IgD-negative memory B cell (primary cell): ENCODE results near the gene RANGAP1. TPM values are rescaled to one million over a fixed set of nuclear protein-coding genes. Genes with fewer than 3 reads are reported as not detected.
A peak's percentile ranks its signal among the peaks of the same experiment; 100 is the strongest.
"Not testable (repeated sequence)": the region's sequence is repeated elsewhere in the genome, so short reads cannot be mapped to it uniquely, and the experiment has no call there.

Experiments used
- H3K27ac Mint-ChIP-seq, 3 donors: one replicate each; pipeline ENCODE4 v1.8.0; 2020 to 2022; ENCODE audit warnings: mild to moderate bottlenecking in 3 of 3, mixed read lengths in 3 of 3, moderate library complexity in 1 of 3
- H3K27me3 Mint-ChIP-seq: one replicate; pipeline ENCODE4 v1.8.0; 2021; ENCODE audit warnings: mixed read lengths
- H3K36me3 Mint-ChIP-seq: one replicate; pipeline ENCODE4 v1.8.0; 2020; ENCODE audit warnings: mild to moderate bottlenecking, mixed read lengths
- H3K4me1 Mint-ChIP-seq, 3 donors: one replicate each; pipeline ENCODE4 v1.8.0; 2020 to 2022; ENCODE audit warnings: mixed read lengths in 3 of 3, mild to moderate bottlenecking in 1 of 3
- H3K4me3 Mint-ChIP-seq, 4 donors: one replicate each; pipeline ENCODE4 v1.8.0; 2020 to 2022; ENCODE audit warnings: mild to moderate bottlenecking in 4 of 4, mixed read lengths in 4 of 4, moderate library complexity in 3 of 4
- H3K9me3 Mint-ChIP-seq, 3 donors: one replicate each; pipeline ENCODE4 v1.8.0; 2020 to 2021; ENCODE audit warnings: mixed read lengths in 3 of 3, mild to moderate bottlenecking in 1 of 3
- polyA plus RNA-seq: library from polyadenylated mRNA; unstranded; fragments of 300-500 nt; fragmentation: Illumina TruSeq; gene quantifications from one replicate; pipeline ENCODE4 v1.2.3, GENCODE V29; 2021

Gene RANGAP1
- polyA plus RNA-seq, 1 donor from 2014 or later, result 21.6 TPM

- Mint-ChIP-seq H3K9me3 (no peaks in the 10 kb centered on the region), H3K27ac (peak overlapping the region in 1 of 3 donors; percentile 96)
Observed at GRCh38 chr22:41284465-41284864, 1.5 kb downstream of the RANGAP1 start.

GRCh38 chr22:41280854-41281253 lies 5.1 kb downstream of the RANGAP1 start:
- no peak overlapping the region for H3K27ac Mint-ChIP-seq
- peaks cover 7 to 10% (median 9%) of the 10 kb centered on the region in 3 donors for H3K4me1 Mint-ChIP-seq
- no peaks in the 10 kb centered on the region for H3K27me3 Mint-ChIP-seq
- H3K9me3 Mint-ChIP-seq, result no peaks in the 10 kb centered on the region
- peaks cover 5% of the 10 kb centered on the region for H3K36me3 Mint-ChIP-seq
- peak overlapping the region in 1 of 4 donors; percentile 32 for H3K4me3 Mint-ChIP-seq

More at GRCh38 chr22:41284465-41284864, 1.5 kb downstream of the RANGAP1 start:
- Mint-ChIP-seq H3K4me1 (peaks cover 12 to 16% (median 15%) of the 10 kb centered on the region in 3 donors), H3K36me3 (peaks cover 2% of the 10 kb centered on the region), H3K27me3 (no peaks in the 10 kb centered on the region), H3K4me3 (peak overlapping the region in 3 of 4 donors; percentile 27 to 95 (median 33))

- Mint-ChIP-seq H3K4me3 (peak overlapping the region in 1 of 4 donors; percentile 32), H3K4me1 (peaks cover 4 to 8% (median 6%) of the 10 kb centered on the region in 3 donors), H3K27ac (no peak overlapping the region), H3K27me3 (no peaks in the 10 kb centered on the region), H3K9me3 (no peaks in the 10 kb centered on the region), H3K36me3 (peaks cover 5% of the 10 kb centered on the region)
Observed at GRCh38 chr22:41280065-41280464, 5.9 kb downstream of the RANGAP1 start.

- no peaks in the 10 kb centered on the region for H3K9me3 Mint-ChIP-seq
- peaks cover 0 to 2% (median 0%) of the 10 kb centered on the region in 3 donors for H3K4me1 Mint-ChIP-seq
- no peak overlapping the region for H3K4me3 Mint-ChIP-seq
- no peaks in the 10 kb centered on the region for H3K27me3 Mint-ChIP-seq
- H3K27ac Mint-ChIP-seq, result no peak overlapping the region
- peaks cover 3% of the 10 kb centered on the region for H3K36me3 Mint-ChIP-seq
Observed at GRCh38 chr22:41274856-41275255, 11.1 kb downstream of the RANGAP1 start.

GRCh38 chr22:41273128-41273527 lies 12.9 kb downstream of the RANGAP1 start:
- H3K4me1 Mint-ChIP-seq, result peaks cover 0 to 2% (median 0%) of the 10 kb centered on the region in 3 donors
- no peak overlapping the region for H3K27ac Mint-ChIP-seq
- H3K4me3 Mint-ChIP-seq, result no peak overlapping the region
- peaks cover 4% of the 10 kb centered on the region for H3K36me3 Mint-ChIP-seq
- no peaks in the 10 kb centered on the region for H3K27me3 Mint-ChIP-seq
- H3K9me3 Mint-ChIP-seq, result no peaks in the 10 kb centered on the region

GRCh38 chr22:41271787-41272186 lies 14.2 kb downstream of the RANGAP1 start:
- Mint-ChIP-seq H3K4me3 (no peak overlapping the region), H3K27me3 (no peaks in the 10 kb centered on the region), H3K36me3 (peaks cover 3% of the 10 kb centered on the region), H3K27ac (no peak overlapping the region), H3K9me3 (no peaks in the 10 kb centered on the region), H3K4me1 (peaks cover 0 to 2% (median 0%) of the 10 kb centered on the region in 3 donors)

GRCh38 chr22:41267958-41268357 lies 18.0 kb downstream of the RANGAP1 start:
- Mint-ChIP-seq H3K36me3 (peaks cover 3% of the 10 kb centered on the region), H3K27ac (no peak overlapping the region), H3K4me3 (no peak overlapping the region), H3K9me3 (no peaks in the 10 kb centered on the region), H3K27me3 (no peaks in the 10 kb centered on the region), H3K4me1 (peaks cover 0 to 5% (median 0%) of the 10 kb centered on the region in 3 donors)

- Mint-ChIP-seq H3K9me3 (no peaks in the 10 kb centered on the region), H3K27ac (no peak overlapping the region), H3K27me3 (no peaks in the 10 kb centered on the region), H3K4me3 (no peak overlapping the region), H3K36me3 (peaks cover 3% of the 10 kb centered on the region), H3K4me1 (peaks cover 0 to 5% (median 0%) of the 10 kb centered on the region in 3 donors)
Observed at GRCh38 chr22:41264408-41264941, 21.5 kb downstream of the RANGAP1 start.

GRCh38 chr22:41263704-41264103 lies 22.3 kb downstream of the RANGAP1 start:
- no peaks in the 10 kb centered on the region for H3K9me3 Mint-ChIP-seq
- H3K27me3 Mint-ChIP-seq, result no peaks in the 10 kb centered on the region
- peaks cover 0 to 2% (median 0%) of the 10 kb centered on the region in 3 donors for H3K4me1 Mint-ChIP-seq
- no peak overlapping the region for H3K4me3 Mint-ChIP-seq
- no peak overlapping the region for H3K27ac Mint-ChIP-seq
- H3K36me3 Mint-ChIP-seq, result peaks cover 4% of the 10 kb centered on the region

GRCh38 chr22:41262250-41262765 lies 23.7 kb downstream of the RANGAP1 start:
- Mint-ChIP-seq H3K9me3 (no peaks in the 10 kb centered on the region), H3K36me3 (peaks cover 4% of the 10 kb centered on the region), H3K27ac (no peak overlapping the region)

GRCh38 chr22:41261541-41262249 lies 24.3 kb downstream of the RANGAP1 start:
- H3K27me3 Mint-ChIP-seq, result no peaks in the 10 kb centered on the region
- no peak overlapping the region for H3K4me3 Mint-ChIP-seq
- H3K4me1 Mint-ChIP-seq, result peaks cover 0 to 2% (median 0%) of the 10 kb centered on the region in 3 donors
- peaks cover 7% of the 10 kb centered on the region for H3K36me3 Mint-ChIP-seq
- H3K27ac Mint-ChIP-seq, result no peak overlapping the region
- no peaks in the 10 kb centered on the region for H3K9me3 Mint-ChIP-seq

More at GRCh38 chr22:41262250-41262765, 23.7 kb downstream of the RANGAP1 start:
- Mint-ChIP-seq H3K27me3 (no peaks in the 10 kb centered on the region), H3K4me3 (no peak overlapping the region), H3K4me1 (peaks cover 0 to 2% (median 0%) of the 10 kb centered on the region in 3 donors)

- Mint-ChIP-seq H3K27ac (no peak overlapping the region), H3K4me3 (no peak overlapping the region), H3K36me3 (peaks cover 7% of the 10 kb centered on the region), H3K27me3 (no peaks in the 10 kb centered on the region), H3K4me1 (no peaks in the 10 kb centered on the region), H3K9me3 (no peaks in the 10 kb centered on the region)
Observed at GRCh38 chr22:41260871-41261270, 25.1 kb downstream of the RANGAP1 start.

GRCh38 chr22:41259756-41260155 lies 26.2 kb downstream of the RANGAP1 start:
- not testable (repeated sequence) for H3K4me1 Mint-ChIP-seq, H3K4me3 Mint-ChIP-seq, H3K9me3 Mint-ChIP-seq, H3K27me3 Mint-ChIP-seq, H3K36me3 Mint-ChIP-seq, H3K27ac Mint-ChIP-seq

- Mint-ChIP-seq H3K36me3 (peaks cover 7% of the 10 kb centered on the region), H3K4me1 (no peaks in the 10 kb centered on the region), H3K9me3 (no peaks in the 10 kb centered on the region), H3K4me3 (no peak overlapping the region), H3K27ac (peak overlapping the region in 1 of 3 donors; percentile 16), H3K27me3 (no peaks in the 10 kb centered on the region)
Observed at GRCh38 chr22:41257696-41258095, 28.3 kb downstream of the RANGAP1 start.
